GM19395 (cell line): ENCODE data around the gene PPY.
"Not testable (repeated sequence)": the region's sequence is repeated elsewhere in the genome, so short reads cannot be mapped to it uniquely, and the experiment has no call there.

Source experiments
- ATAC-seq: cut with Tn5 transposase; IDR thresholded peaks from one replicate; pipeline ENCODE4 v1.9.1; 2021; ENCODE audit warnings: mild to moderate bottlenecking, moderate library complexity; ENCODE audit not compliant: unreplicated experiment

Gene PPY, protein sequence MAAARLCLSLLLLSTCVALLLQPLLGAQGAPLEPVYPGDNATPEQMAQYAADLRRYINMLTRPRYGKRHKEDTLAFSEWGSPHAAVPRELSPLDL

DNA sequence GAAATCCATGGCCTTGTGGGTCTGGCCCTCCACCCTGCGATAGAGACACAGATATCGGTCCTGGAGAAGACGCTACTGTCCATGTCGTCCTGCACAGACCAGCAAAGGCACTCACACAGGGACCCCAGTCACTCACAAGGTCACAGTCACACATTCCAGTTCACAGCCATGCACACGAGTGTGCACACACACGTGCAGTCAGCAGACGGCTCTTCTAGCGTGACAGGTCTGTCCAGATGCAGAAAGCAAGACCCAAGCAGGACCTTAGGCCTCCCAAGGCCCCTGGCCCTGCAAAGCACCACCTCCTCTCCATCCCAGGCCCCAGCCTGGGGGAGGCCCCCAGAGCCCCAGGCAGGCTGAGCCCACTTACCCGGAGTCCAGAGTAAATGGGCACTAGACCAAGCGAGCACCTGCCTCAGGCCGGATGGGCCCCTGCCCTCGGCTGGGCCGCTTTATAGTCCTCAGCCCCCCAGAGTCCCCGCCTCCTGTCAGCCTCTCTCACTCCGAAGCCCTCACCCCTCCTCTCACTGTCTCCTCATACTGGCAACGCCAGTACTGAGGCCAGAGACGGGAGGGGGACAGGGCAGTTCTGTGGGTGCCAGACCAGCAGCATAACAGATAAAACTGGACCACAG lies at the start of gene PPY:
PPY (minus strand) TSS at position 426 of the 635 bp plus-strand sequence. CDS start 822 bp downstream, outside the sequence.
- ATAC-seq = no peak

DNA sequence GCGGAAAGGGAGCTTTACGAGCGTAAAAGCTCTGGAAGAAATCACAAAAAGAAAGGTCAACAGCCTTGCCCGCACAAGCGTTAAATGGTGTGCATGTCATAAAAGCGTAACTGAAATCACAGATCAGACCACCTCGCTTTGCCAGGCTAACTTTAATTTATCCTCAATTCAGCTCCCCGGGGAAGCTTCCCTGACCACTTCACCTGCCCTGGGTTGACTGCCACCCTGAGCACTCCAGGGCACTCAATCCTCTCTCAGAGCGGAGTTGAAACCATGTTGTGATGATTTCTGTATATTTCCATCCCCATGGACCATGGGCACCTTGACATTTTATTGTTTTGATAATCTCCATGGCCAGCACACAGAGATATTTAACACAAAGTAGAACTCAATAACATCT lies 46.0 kb upstream of the PPY start:
- no peak for ATAC-seq

DNA sequence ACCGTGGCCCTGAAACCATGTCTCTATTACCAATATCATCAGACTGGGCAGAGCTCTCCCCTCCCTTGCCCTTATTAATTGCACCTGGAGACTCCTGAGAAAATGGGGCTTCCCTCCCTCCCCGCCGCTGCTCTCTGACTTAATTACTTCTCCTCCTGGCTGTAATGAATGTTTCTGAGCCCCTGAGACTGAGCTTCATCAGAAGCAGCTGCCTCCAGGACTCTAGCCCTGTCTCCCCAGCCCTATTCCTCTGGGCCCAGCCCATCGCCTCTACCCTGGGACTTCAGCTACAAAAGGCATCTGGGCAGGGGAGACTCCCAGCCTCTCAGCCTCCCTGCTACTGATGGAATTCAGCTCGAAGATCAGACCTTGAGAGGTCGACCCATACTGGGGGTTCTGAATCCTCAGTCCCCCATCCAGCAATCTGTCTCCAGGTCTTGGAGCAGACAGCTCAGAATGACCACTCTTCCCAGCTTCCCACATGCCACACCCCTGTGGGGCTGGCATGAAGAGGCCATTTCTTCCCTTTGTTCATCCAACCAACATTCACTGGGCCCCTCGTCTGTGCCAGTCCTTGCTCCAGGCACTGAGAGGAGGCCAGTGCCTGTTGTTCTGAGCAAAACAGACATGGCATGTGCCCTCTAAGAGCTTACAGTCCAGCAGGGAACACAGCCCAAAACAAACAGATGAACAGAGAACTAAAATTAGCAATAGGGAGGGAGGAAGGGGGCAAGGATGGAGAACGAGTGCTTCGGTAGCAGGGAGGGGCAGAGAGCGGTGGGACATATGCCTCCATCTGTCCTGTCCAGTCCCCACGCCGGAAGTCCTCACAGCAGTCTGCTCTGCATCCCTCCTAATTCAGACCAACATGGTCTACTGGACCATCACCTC lies 45.1 kb upstream of the PPY start:
- no peak for ATAC-seq

DNA sequence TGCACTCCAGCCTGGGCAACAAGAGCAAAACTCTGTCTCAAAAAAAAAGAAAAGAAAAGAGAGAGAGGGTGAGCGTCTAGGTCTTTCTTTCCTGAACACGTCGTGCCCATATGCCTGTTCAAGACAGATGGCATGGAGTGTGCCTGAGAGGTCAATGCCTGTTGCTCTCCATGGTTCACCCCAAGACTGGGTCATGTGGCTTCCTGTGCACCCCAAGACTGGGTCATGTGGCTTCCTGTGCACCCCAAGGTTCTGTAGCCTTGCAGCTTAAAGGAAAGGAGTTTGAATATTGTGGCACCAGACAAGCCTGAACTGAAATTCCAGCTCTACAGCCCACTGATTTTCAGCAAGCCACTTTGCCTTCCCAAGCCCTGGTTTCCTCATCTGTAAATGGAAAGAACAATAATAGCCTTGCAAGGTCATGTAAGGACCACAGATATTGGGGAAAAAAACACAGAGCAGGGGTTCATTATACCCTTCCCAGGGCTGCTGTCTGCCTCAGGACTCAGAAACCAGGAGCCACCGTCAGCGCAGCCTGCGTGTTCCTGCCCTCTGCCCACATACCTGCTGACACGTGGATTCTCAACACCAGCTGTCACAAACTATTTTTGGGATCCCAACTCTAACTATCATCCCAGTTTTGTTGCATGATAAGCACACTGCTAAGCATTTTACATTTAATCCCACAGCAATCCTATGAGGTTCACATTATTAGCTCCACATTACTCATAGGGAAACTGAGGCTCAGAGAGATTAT lies 44.1 kb upstream of the PPY start:
- no peak for ATAC-seq

DNA sequence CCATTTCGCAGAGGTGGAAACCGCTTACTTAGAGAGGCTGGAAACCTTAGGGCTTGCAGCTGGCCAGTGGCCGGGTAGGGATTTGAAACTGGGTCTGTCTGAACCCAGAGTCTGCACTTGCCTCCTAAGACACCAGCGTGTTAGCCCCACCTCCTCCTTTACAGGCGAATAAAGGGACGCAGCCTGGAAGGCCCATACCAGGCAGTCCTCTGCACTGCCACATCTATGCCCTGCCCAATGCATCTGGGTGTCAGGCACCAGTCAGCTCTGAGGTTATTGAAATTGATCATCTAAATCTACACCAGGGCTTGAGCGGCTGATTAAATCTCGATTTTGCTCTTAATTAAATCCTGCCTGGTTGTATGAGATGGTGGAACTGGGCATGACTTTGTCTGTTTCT lies 42.2 kb upstream of the PPY start:
- ATAC-seq = no peak

DNA sequence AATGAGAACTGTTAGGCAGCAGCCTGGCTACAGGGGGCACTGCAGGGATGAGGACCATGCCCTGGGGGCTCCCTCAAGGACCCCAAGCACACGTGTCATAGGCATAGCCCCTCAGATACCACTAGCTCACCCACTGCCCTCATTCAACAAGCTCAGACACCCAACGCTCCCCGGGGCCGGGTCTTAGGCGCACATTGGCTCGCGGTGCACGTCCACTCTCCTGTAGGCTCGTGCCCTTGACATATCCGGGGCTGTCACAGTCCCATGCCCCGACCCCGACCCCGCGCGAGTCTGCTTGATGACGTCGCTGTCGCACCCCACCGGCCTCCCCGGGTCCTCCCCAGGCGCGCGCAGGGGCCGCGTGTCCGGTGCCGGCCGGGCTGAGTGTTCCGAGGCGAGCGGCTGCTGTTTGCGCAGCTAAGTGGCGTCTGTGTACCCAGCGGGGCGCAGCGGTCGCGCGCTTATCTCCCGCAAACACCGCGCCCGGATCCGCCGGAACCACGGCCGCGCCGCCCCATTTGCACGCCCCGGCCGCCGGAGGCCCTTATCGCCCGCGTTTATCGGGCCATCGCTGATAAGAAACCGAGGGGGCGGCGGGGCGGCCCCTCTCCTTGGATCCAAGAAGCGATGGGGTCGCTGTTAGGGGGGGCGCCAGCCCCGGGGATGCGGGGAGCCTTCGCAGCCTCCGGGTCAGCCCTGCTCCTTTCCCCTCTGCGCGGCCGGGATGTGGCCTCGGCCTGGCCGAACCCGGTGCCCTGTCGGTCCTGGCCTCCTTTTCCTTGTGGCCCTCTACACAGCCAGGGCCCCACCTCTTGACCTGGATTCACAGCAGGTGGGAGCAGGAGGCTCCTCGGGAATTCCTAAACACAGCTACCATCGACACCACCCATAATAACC lies 41.5 kb upstream of the PPY start:
- no peak for ATAC-seq

DNA sequence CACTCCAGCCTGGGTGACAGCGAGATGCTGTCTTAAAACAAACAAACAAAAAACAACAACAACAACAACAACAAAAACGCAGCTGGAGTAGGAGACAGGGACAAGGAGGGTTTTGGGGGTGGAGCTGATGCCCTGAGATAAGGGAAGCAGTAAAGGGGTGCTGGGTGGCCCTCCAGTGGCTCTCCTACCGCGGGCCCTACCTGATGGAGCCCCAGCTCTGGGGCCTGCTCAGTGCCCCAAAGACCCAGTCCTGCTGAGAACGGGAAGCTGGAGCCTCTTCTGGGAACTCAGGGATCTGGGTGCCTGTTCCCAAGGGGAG lies 40.9 kb upstream of the PPY start:
- no peak for ATAC-seq

DNA sequence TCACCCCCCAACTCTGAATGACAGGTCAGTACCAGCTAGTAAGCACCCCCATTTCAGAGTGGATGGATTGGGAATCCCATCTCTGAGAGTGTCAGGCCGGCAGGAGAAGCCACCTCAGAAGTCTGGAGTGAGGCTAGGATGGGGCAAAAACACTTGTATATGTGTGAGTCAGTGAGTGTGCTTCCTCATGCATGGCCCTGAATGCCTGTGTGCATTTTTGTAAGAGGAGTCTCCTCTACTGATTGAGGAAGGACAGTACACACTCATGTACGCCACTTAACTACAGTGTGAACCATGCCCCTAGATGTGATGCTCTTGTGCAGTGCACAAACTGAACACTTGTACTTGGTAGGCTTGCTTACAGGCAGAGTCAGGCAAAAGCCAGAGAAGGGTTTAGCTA lies 39.9 kb upstream of the PPY start:
- ATAC-seq = no peak

DNA sequence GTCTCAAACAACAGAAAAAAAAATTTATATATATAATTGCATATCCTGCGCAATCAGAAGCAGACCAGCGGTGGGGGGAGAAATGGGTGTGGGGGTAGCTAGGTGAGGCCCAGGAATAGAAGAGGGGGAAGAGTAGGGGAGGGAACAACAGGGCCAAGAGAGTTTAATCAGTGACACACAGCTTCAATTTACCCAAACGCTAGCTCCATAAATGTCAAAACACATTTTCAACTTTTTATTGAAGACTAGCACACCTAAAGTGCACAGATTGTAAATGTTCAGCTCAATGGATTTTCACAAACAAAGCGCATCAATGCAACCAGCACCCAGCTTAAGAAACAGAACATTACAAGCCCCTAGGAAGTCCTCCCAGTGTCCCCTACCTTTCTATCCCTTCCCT lies 37.4 kb upstream of the PPY start:
- ATAC-seq = no peak

DNA sequence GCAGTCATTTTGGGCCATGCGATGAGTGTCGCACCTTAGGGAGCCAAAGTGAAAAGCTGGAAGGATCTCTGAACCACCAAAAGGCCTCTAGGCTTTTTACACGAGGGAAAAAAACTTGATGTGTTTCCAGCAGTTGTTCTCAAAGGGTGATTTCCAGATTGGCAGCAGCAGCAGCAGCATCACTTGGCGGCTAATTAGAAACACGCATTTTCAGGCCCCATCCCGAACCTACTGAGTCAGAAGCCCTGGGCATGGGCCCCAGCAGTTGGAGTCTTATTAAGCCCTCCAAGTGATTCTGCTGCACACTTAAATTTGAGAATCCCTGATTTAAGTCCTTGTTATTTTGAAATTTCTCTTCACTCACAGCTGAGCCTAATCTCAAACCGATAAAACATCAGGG lies 36.7 kb upstream of the PPY start:
- no peak for ATAC-seq

DNA sequence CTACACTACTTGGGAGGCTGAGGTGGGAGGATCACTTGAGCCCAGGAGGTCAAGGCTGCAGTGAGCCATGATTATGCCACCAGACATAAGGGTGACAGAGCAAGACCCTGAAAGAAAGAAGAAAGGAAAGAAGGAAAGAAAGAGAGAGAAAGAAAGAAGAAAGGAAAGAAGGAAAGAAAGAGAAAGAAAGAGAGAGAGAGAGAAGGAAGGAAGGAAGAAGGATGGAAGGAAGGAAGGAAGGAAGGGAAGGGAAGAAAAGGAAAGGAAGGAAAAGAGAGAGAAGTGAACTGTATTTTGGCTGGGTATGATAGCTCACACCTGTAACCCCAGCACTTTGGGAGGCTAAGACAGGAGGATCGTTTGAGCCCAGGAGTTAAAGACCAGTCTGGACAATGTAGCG lies 35.8 kb upstream of the PPY start:
- no peak for ATAC-seq

DNA sequence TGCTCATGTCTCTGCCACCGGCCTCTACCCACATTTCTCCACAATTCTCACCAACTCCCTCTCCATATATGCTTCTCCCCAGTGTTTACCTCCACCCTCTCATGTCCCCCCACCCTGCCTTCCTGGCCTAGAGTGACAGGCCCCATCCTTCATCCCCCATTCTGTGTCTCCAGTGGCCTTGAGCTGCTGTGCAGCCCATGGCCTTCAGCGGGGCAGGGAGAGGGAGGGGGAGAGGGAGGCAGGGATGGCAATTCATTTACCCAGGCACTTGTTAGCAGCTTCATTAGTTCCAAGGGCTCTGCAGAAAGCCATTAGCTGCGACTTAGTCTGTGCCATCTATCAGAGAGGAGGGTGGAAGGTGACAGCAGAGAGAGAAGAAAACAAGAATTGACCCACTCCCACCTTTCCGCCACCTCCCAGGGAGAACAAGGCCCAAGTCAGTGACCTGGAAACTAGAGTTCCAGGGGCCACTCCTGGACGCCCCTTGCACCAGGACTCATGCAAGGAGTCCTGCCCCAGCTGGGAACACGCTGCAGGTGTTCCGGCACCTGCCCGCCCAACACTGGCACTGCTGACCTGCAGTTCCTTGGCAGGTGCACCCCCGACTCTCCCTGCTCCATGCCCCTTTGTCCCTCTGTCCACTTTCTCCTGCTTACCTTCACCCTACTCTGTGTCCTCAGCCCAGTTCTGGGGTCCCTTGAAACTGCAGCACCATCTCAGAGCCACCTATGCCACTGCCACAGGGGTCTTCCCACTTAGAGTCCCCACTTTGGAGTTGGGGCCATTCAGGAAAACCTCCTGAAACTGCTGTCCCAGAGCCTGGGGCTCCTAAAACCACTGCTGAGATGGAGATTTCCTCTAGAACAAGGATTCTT lies 34.9 kb upstream of the PPY start:
- ATAC-seq = no peak

DNA sequence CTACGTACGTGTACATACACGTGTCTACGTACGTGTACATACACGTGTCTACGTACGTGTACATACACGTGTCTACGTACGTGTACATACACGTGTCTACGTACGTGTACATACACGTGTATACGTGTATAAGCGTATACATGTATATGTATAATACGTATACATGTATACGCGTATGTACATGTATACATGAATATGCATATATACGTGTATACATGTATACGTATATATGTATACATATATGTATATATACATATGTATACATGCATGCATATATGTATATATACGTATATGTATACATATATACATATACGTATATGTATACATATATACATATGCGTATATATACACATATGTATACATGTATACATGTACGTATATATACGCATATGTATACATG lies 33.6 kb upstream of the PPY start:
- ATAC-seq = no peak

DNA sequence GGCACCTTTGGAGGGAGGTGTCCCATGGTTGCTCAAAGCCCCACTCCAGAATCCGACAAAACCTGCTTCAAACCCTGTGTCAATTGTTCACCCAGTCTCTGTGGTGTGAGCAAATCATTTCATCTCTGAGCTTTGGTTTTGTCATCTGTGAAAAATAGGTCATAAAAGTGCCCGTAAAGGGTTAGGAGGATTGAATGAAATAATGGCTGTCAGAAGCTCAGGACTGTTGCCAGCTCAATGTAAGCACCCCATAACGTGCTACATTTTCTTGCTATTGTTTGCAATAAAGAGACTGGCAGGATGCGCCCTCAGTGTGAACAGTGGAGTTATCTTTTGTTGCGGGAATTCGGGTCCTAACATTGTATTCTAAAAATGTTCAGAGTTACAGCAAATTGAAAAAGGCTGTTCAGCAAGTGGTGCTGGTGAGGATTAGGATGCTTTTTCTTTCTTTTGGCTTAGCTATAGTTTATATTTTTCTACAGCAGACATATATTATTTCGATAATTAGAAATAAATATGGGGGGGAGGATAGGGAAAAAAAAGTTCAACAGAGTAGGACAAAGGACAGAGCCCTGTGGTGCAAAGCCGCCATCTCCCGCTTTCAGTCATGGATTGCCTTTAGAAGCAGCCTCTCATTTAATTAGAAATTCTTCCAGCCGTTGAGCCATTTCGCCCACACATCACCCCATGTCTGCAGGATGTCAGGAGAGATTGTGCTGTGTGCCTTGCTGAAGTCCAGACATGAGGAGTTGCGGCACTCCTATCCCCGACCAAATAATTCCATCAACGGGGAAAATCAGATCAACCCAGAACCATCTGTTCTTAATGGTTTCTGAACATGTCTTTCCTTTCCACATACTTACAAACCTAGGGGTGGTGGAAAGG lies 32.3 kb upstream of the PPY start:
- no peak for ATAC-seq

DNA sequence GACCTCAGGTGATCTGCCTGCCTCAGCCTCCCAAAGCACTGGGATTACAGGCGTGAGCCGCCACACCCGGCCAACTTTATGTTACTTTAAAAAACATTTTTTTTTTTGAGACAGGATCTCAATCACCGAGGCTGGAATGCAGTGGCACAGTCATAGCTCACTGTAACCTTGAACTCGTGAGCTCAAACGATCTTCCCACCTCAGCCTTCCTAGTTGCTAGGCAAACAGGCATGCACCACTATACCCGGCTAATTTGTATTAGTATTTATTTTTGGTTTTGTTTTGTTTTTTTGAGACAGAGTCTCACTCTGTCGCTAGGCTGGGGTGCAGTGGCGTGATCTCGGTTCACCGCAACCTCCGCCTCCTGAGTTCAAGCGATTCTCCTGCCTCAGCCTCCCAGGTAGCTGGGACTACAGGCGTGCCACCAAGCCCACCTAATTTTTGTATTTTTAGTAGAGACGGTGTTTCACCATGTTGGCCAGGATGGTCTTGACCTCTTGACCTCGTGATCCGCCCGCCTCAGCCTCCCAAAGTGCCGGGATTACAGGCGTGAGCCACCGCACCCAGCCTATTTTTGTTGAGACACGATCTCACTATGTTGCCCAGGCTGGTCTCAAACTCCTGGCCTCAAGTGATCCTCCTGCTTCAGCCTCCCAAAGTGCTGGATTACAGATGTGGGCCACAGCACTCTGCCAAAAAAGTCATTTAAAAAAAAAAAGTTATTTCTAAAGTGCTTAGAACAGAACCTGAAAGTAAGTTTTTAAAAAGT lies 30.4 kb upstream of the PPY start:
- not testable (repeated sequence) for ATAC-seq

DNA sequence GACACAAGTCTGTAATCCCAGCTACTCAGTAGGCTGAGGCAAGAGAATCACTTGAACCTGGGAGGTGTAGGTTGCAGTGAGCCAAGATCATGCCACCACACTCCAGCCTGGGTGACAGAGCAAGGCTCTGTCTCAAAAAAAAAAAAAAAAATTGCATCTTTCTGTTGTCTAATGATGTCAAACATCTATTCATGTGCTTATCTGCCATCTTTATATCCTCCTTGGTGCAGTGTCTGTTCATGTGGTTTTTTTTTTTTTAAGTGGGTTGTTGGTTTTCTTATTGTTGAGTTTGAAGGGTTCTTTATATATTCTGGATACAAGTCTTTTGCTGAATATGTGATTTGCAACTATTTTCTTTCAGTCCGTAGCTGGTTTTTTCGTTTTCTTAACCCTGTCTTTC lies 29.2 kb upstream of the PPY start:
- not testable (repeated sequence) for ATAC-seq

DNA sequence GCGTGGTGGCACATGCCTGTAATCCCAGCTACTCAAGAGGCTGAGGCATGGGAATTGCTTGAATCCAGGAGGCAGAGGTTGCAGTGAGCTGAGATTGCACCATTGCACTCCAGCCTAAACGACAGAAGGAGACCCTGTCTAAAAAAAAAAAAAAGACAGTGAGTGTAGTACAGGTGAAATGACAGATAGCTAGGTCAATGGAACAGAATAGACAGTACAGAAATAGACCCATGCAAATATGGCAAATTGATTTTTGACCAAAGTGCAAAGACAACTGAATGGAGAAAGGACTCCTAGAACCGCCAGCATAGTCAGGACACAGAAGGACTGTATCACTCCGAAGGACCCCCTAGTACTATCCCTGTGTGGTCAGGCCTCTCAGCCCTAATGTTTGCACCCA lies 28.1 kb upstream of the PPY start:
- no peak for ATAC-seq

DNA sequence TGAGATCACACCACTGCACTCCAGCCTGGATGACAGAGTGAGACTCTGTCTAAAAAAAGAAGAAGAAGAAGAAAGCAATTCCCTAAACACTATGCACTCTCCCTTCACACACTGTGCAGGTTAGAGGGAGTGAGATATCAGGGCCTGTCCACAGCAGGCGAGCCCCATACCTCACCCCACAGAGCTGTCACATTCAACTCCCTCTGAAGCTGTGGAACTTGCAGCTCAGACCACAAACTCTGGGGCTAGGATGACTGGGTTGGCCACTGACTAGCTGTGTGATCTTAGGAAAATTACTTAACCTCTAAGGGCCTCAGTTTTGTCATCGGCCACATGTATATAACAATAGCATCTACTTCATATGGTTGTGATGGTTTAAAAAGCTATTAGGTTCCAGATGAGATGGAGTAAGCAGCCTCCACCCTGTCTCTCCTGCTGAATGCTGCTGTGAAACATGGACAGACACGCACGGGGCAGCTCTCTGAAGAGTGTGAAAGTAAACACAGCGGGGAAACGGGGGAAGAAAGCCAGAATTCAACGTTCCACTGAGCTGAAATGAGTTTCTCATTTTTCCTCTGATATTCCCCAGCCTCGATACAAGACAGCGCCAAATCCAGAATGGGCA lies 25.1 kb upstream of the PPY start:
- ATAC-seq = no peak
